BLaER1 treated with 17β-estradiol and CSF1 and Interleukin-3, amounts not matched to agents 10 nM and 100 nM (cell line): ENCODE measurements around the gene ZNF318.
A peak's percentile ranks its signal among the peaks of the same experiment; 100 is the strongest.

Source experiments
- H3K27ac ChIP-seq, 11 experiments: shearing (Covaris generic); formaldehyde crosslinking; 2 replicates each; pipeline ENCODE4 v1.8.1; 2022
- H3K27me3 ChIP-seq, 11 experiments: shearing (Covaris generic); formaldehyde crosslinking; 2 replicates each; pipeline ENCODE4 v1.8.1; 2022
- H3K36me3 ChIP-seq, 11 experiments: shearing (Covaris generic); formaldehyde crosslinking; 2 replicates each; pipeline ENCODE4 v1.8.1; 2022
- H3K4me1 ChIP-seq, 10 experiments: shearing (Covaris generic); formaldehyde crosslinking; 2 replicates each; pipeline ENCODE4 v1.8.1; 2022
- H3K4me2 ChIP-seq, 11 experiments: shearing (Covaris generic); formaldehyde crosslinking; 2 replicates each; pipeline ENCODE4 v1.8.1; 2022
- H3K4me3 ChIP-seq, 10 experiments: shearing (Covaris generic); formaldehyde crosslinking; 2 replicates each; pipeline ENCODE4 v1.8.1; 2022
- H3K9ac ChIP-seq, 11 experiments: shearing (Covaris generic); formaldehyde crosslinking; 2 replicates each; pipeline ENCODE4 v1.8.1; 2022
- H3K9me3 ChIP-seq, 11 experiments: shearing (Covaris generic); formaldehyde crosslinking; replicated peaks in 1 of 11; 2 replicates each; pipeline ENCODE4 v1.8.1; 2022
- H4K20me1 ChIP-seq, 11 experiments: shearing (Covaris generic); formaldehyde crosslinking; 2 replicates each; pipeline ENCODE4 v1.8.1; 2022
- Cebpa-rat ChIP-seq, 11 experiments: shearing (Covaris generic); IDR thresholded peaks; 2 replicates each; pipeline ENCODE4 v1.8.1; 2022

ZNF318 gene

GRCh38 chr6:43287717-43288679 lies 81.4 kb downstream of the ZNF318 start:
- peak overlapping the region in 9 of 11 experiments; percentile 8 to 62 (median 54); a peak in 14 of 22 replicates for H3K27ac ChIP-seq
- no peaks in the 10 kb centered on the region for H3K9me3 ChIP-seq
- H3K36me3 ChIP-seq: no peaks in the 10 kb centered on the region
- no peaks in the 10 kb centered on the region for H4K20me1 ChIP-seq
- peaks cover 11 to 25% (median 19%) of the 10 kb centered on the region in 11 experiments; a peak in 20 of 22 replicates for H3K27me3 ChIP-seq
- H3K9ac ChIP-seq: peak overlapping the region in 5 of 11 experiments; percentile 1 to 51 (median 45); a peak in 11 of 22 replicates
- TF ChIP-seq Cebpa-rat (IDR thresholded peaks at IDR 0.05): no peak
- H3K4me3 ChIP-seq: no peak overlapping the region
- peaks cover 30 to 47% (median 39%) of the 10 kb centered on the region in 10 experiments for H3K4me1 ChIP-seq
- peak overlapping the region; percentile 65 to 93 (median 85) for H3K4me2 ChIP-seq

- Histone ChIP-seq H3K36me3 (no peaks in the 10 kb centered on the region), H3K9me3 (no peaks in the 10 kb centered on the region), H3K27ac (peak overlapping the region in 9 of 11 experiments; percentile 32 to 67 (median 58); a peak in 18 of 22 replicates), H3K9ac (peak overlapping the region in 7 of 11 experiments; percentile 27 to 55 (median 47); a peak in 13 of 22 replicates), H3K27me3 (peaks cover 11 to 25% (median 19%) of the 10 kb centered on the region in 11 experiments; a peak in 20 of 22 replicates), H3K4me1 (peaks cover 34 to 55% (median 46%) of the 10 kb centered on the region in 10 experiments), H3K4me3 (no peak overlapping the region), H3K4me2 (peak overlapping the region; percentile 65 to 93 (median 85)), H4K20me1 (no peaks in the 10 kb centered on the region)
- TF ChIP-seq Cebpa-rat (IDR thresholded peaks at IDR 0.05): no peak
Observed at GRCh38 chr6:43286980-43287716, 82.3 kb downstream of the ZNF318 start.

- Histone ChIP-seq H3K4me3 (no peak overlapping the region), H3K27ac (peak overlapping the region in 7 of 11 experiments; percentile 45 to 67 (median 60); a peak in 10 of 22 replicates), H3K9me3 (no peaks in the 10 kb centered on the region), H3K9ac (peak overlapping the region in 6 of 11 experiments; percentile 27 to 55 (median 46); a peak in 4 of 22 replicates), H3K4me2 (peak overlapping the region; percentile 65 to 93 (median 85)), H3K27me3 (peaks cover 11 to 25% (median 19%) of the 10 kb centered on the region in 11 experiments; a peak in 20 of 22 replicates), H3K4me1 (peaks cover 34 to 59% (median 47%) of the 10 kb centered on the region in 10 experiments), H3K36me3 (no peaks in the 10 kb centered on the region), H4K20me1 (no peaks in the 10 kb centered on the region)
- TF ChIP-seq Cebpa-rat (IDR thresholded peaks at IDR 0.05): no peak
Observed at GRCh38 chr6:43286456-43286979, 82.9 kb downstream of the ZNF318 start.
